ENCODE data around the gene CCDC93. TPM values are rescaled to one million over a fixed set of nuclear protein-coding genes. Genes with fewer than 3 reads are reported as not detected.

Gene CCDC93
- total RNA-seq, 4 donors from 2014 or later: 14.4 to 17.0 (median 16.0) TPM

DNA sequence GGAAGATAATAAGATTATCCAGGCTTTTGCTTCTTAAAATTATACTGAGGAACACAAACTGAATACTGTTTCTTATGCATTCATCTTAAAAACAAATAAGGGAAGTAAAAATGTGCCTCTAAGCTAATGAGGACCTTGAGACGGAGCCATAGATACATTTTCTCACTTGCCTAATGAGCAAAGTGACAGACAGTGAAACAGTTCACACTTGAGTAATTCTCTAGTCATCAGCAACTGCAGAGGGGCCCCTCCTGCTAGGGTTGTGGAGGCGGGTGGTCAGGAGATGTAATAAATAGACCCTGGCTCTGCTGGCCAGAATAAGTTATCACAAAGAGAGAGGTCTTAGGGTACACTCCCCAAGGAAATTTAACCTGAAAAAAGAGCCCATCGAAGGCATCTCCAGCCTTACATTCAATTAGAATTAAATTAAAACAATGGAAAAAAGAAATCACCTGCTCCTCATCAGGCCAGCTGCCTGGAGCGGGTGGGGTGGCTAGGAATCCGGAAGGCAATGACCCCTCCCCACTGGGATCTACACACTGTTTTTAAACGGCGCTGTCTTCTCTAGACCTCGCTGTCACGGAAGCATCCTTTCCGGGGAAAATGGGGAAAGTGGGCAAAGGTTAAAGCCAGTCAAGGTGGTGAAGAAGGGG lies 41.8 kb upstream of the CCDC93 start:
- Histone ChIP-seq H3K4me1 (no peaks in the 10 kb centered on the region), H3K4me3 (no peak overlapping the region), H3K9me3 (no peaks in the 10 kb centered on the region), H3K36me3 (no peaks in the 10 kb centered on the region), H3K27ac (replicated peaks in 1 of 4) (no peak overlapping the region), H3K27me3 (peaks cover 0 to 51% (median 4%) of the 10 kb centered on the region in 4 donors)
- TF ChIP-seq POLR2A (IDR thresholded peaks at IDR 0.05; ENCODE audit: low read depth) (no peak), POLR2AphosphoS5 (IDR thresholded peaks at IDR 0.05) (no peak), CTCF (IDR thresholded peaks at IDR 0.05) (no peak), EP300 (IDR thresholded peaks at IDR 0.05) (no peak)
- intact Hi-C loops (cut with DNase I): no loop called here
- DNase-seq (ENCODE audit: extremely low spot score): no peak
- 66% methylated on average over 10 of the region's 10 CpGs for WGBS

DNA sequence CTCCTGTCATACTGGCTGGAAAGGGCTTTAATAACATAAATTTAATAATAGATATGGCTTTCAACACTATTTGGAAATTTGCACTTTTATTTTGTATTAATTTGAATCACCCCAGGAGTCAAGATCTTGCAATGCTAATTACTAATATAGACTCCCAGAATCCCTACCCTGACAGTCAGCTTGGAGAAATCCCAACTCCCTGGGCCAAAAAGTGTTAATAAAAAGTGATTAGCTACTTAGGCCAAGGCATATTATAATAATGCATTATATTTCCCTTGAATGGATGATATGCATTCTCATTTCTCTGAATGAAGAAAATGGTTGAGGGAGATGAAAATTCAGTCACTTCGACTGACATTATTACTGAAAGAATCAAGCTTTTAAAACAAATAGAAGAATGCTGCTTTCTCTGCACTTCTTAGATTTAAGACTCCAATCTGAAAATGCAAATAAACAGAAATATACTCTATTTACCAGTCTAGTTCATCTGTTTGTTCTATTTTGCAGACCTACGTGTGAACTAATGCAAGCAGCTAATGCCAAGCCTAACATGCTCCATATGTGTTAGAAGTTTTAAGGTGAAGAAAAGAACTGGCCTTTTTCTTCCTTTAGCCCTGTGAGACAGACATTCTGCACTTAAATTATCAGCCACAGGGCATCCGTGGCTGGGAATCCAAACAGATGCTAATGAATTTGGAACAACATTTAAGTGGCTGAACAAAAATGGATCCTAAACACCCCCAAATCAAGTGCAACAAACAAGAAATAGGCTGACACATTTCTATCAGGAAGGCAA lies 40.5 kb upstream of the CCDC93 start:
- Histone ChIP-seq H3K4me3 (no peak overlapping the region), H3K36me3 (no peaks in the 10 kb centered on the region), H3K27ac (replicated peaks in 1 of 4) (no peak overlapping the region), H3K9me3 (no peaks in the 10 kb centered on the region), H3K4me1 (no peaks in the 10 kb centered on the region), H3K27me3 (peaks cover 0 to 57% (median 4%) of the 10 kb centered on the region in 4 donors)
- no peak for TF ChIP-seq POLR2A (IDR thresholded peaks at IDR 0.05; ENCODE audit: low read depth)
- no peak for TF ChIP-seq POLR2AphosphoS5 (IDR thresholded peaks at IDR 0.05)
- TF ChIP-seq CTCF (IDR thresholded peaks at IDR 0.05): no peak
- no peak for TF ChIP-seq EP300 (IDR thresholded peaks at IDR 0.05)
- intact Hi-C loops (cut with DNase I): no loop called here
- WGBS: 54% methylated on average over 3 of the region's 3 CpGs
- DNase-seq (ENCODE audit: extremely low spot score): no peak

GRCh38 chr2:118053681-118054080 lies 39.8 kb upstream of the CCDC93 start:
- no peak for DNase-seq (ENCODE audit: extremely low spot score)
- 93% methylated on average over 7 of the region's 7 CpGs for WGBS
- intact Hi-C loops (cut with DNase I): no loop called here
- H3K27me3 ChIP-seq: peaks cover 0 to 56% (median 7%) of the 10 kb centered on the region in 4 donors
- no peaks in the 10 kb centered on the region for H3K4me1 ChIP-seq
- TF ChIP-seq POLR2A (IDR thresholded peaks at IDR 0.05; ENCODE audit: low read depth) (no peak), EP300 (IDR thresholded peaks at IDR 0.05) (no peak), POLR2AphosphoS5 (IDR thresholded peaks at IDR 0.05) (no peak), CTCF (IDR thresholded peaks at IDR 0.05) (no peak)
- no peaks in the 10 kb centered on the region for H3K36me3 ChIP-seq
- H3K4me3 ChIP-seq: no peak overlapping the region
- H3K27ac ChIP-seq (replicated peaks in 1 of 4): no peak overlapping the region
- H3K9me3 ChIP-seq: no peaks in the 10 kb centered on the region

DNA sequence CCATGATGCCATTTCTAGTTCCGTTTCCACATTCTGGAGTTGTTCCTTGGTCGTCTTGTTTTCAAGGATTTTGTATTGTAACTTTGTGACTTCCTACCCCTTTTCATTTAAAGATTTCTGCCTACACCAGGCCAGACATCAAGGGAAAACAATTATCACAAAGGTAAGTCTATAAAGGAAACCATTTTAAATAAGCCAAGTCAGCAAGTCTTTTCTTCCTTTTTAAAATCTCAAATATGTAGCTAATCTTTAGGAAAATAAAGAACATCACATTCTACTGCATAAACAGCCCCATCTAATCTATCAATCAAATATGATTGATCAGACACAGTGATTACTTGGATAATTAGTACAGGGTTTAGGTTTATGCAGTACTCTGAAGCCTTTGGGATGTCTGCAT lies 38.6 kb upstream of the CCDC93 start:
- WGBS: 83% methylated on average over 2 of the region's 2 CpGs
- no peak for DNase-seq (ENCODE audit: extremely low spot score)

More for the DNA sequence above, 38.6 kb upstream of the CCDC93 start:
- Histone ChIP-seq H3K36me3 (no peaks in the 10 kb centered on the region), H3K4me3 (no peak overlapping the region), H3K4me1 (no peaks in the 10 kb centered on the region), H3K27me3 (peaks cover 0 to 62% (median 5%) of the 10 kb centered on the region in 4 donors), H3K27ac (replicated peaks in 1 of 4) (no peak overlapping the region), H3K9me3 (no peaks in the 10 kb centered on the region)
- TF ChIP-seq EP300 (IDR thresholded peaks at IDR 0.05): no peak
- TF ChIP-seq POLR2AphosphoS5 (IDR thresholded peaks at IDR 0.05): no peak
- TF ChIP-seq CTCF (IDR thresholded peaks at IDR 0.05): no peak
- no peak for TF ChIP-seq POLR2A (IDR thresholded peaks at IDR 0.05; ENCODE audit: low read depth)
- intact Hi-C loops (cut with DNase I): no loop called here

All from esophagus muscularis mucosa (tissue), 4 donors.